ENCODE measurements around the gene RIC8B.

DNA sequence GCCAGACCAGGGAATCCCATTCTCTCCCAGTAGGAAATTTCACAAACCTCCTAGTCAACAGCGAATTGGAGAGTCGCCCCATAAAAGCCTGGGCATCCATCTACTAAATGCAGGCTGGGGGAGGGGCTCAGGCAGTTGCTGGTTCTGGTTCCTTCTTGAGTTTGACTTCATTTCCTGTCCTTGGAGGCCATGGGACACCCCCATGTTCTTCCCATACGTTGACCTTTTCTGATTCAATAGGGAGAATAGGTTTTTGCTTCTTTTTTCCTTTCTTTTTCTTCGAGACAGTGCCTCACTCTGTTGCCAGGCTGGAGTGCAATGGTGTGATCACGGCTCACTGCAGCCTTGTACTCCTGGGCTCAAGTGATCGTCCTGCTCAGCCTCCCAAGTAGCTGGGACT lies 137.1 kb downstream of the RIC8B start:
- TF ChIP-seq POLR2A (IDR thresholded peaks at IDR 0.05) (no peak), CTCF (IDR thresholded peaks at IDR 0.05) (no peak)

All from transverse colon (tissue), 3 donors.